GM21526 (cell line): ENCODE measurements around the gene FAM177B.

ENCODE experiments used
- ATAC-seq: cut with Tn5 transposase; IDR thresholded peaks from one replicate; pipeline ENCODE4 v1.9.1; 2021; ENCODE audit warnings: moderate library complexity; ENCODE audit not compliant: unreplicated experiment, low FRiP score

The FAM177B gene

GRCh38 chr1:222784916-222785315 lies 47.9 kb downstream of the FAM177B start:
- no peak for ATAC-seq

- ATAC-seq = no peak
Observed at GRCh38 chr1:222785529-222785928, 48.5 kb downstream of the FAM177B start.

GRCh38 chr1:222786121-222786520 lies 49.1 kb downstream of the FAM177B start:
- no peak for ATAC-seq

- ATAC-seq = no peak
Observed at GRCh38 chr1:222787729-222788128, 50.7 kb downstream of the FAM177B start.

GRCh38 chr1:222788402-222789156 lies 51.6 kb downstream of the FAM177B start:
- peak; percentile 52 for ATAC-seq

GRCh38 chr1:222790115-222790514 lies 53.1 kb downstream of the FAM177B start:
- ATAC-seq = no peak

- ATAC-seq = no peak
Observed at GRCh38 chr1:222790520-222790919, 53.5 kb downstream of the FAM177B start.

GRCh38 chr1:222791006-222791710 lies 54.2 kb downstream of the FAM177B start:
- ATAC-seq = no peak

GRCh38 chr1:222792744-222793143 lies 55.7 kb downstream of the FAM177B start:
- no peak for ATAC-seq

- no peak for ATAC-seq
Observed at GRCh38 chr1:222794656-222795474, 57.9 kb downstream of the FAM177B start.

- ATAC-seq = no peak
Observed at GRCh38 chr1:222798116-222798515, 61.1 kb downstream of the FAM177B start.

GRCh38 chr1:222798975-222799374 lies 62.0 kb downstream of the FAM177B start:
- no peak for ATAC-seq
